ENCODE results near the gene LRRC40. TPM values are rescaled to one million over a fixed set of nuclear protein-coding genes. Genes with fewer than 3 reads are reported as not detected.

Gene LRRC40
- total RNA-seq, 3 donors from 2014 or later = 16.5 to 19.2 (median 16.9) TPM

- ATAC-seq = no peak
- Mint-ChIP-seq H3K36me3 (ENCODE audit: insufficient read depth) (no peaks in the 10 kb centered on the region), H3K27me3 (ENCODE audit: low read depth) (peaks cover 14% of the 10 kb centered on the region), H3K4me3 (no peak overlapping the region), H3K9me3 (no peaks in the 10 kb centered on the region), H3K4me1 (ENCODE audit: low read depth) (no peaks in the 10 kb centered on the region)
- no peak for DNase-seq
Observed at GRCh38 chr1:70115315-70115714, 90.1 kb downstream of the LRRC40 start.

DNA sequence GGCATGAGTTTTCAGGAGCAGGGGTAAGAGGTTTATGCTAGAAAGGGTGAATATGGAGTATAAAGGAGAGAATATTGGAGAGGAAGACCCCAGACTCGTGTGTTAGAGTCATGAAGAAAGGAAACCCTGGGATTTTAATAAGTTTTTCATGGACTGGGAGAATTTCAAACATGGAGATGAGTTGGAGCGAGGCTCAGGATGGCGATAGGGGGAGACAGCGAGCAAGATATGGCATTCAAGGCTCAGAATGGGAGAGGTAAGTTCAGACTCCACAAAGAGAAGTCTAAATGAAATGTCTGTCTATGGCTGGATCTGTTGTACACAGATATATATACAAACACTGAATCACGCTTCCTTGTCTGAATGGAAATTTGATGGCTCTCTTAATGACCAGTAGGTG lies 92.5 kb downstream of the LRRC40 start:
- ATAC-seq (no peak), DNase-seq (no peak)
- Mint-ChIP-seq H3K4me3 (no peak overlapping the region), H3K4me1 (ENCODE audit: low read depth) (no peaks in the 10 kb centered on the region), H3K36me3 (ENCODE audit: insufficient read depth) (no peaks in the 10 kb centered on the region), H3K27me3 (ENCODE audit: low read depth) (peaks cover 10% of the 10 kb centered on the region), H3K9me3 (no peaks in the 10 kb centered on the region)

DNA sequence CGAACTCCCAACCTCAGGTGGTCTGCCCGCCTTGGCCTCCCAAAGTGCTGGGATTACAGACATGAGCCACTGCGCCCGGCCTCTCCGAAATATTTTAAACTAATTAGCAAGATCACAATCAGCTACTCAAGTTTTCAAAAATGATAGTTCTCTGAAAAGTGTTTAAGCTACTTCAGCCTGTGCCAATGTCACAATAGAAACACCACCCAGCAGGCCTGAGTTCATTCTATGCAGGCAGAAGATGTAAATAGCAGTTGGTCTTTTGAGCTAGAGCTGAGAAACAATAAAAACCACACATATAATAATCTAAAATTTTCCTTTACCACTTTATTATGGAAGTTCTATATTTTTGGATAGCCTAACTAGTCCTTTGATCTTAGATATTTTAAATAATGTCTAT lies 96.1 kb downstream of the LRRC40 start:
- no peaks in the 10 kb centered on the region for H3K9me3 Mint-ChIP-seq
- no peak for ATAC-seq
- no peak for DNase-seq
- no peak overlapping the region for H3K4me3 Mint-ChIP-seq
- H3K36me3 Mint-ChIP-seq (ENCODE audit: insufficient read depth) = no peaks in the 10 kb centered on the region
- H3K4me1 Mint-ChIP-seq (ENCODE audit: low read depth) = no peaks in the 10 kb centered on the region
- H3K27me3 Mint-ChIP-seq (ENCODE audit: low read depth) = peaks cover 9% of the 10 kb centered on the region

- Mint-ChIP-seq H3K9me3 (no peaks in the 10 kb centered on the region), H3K4me1 (ENCODE audit: low read depth) (no peaks in the 10 kb centered on the region), H3K36me3 (ENCODE audit: insufficient read depth) (no peaks in the 10 kb centered on the region), H3K27me3 (ENCODE audit: low read depth) (peaks cover 2% of the 10 kb centered on the region), H3K4me3 (no peak overlapping the region)
- ATAC-seq (no peak), DNase-seq (no peak)
Observed at GRCh38 chr1:70103770-70104169, 101.6 kb downstream of the LRRC40 start.

DNA sequence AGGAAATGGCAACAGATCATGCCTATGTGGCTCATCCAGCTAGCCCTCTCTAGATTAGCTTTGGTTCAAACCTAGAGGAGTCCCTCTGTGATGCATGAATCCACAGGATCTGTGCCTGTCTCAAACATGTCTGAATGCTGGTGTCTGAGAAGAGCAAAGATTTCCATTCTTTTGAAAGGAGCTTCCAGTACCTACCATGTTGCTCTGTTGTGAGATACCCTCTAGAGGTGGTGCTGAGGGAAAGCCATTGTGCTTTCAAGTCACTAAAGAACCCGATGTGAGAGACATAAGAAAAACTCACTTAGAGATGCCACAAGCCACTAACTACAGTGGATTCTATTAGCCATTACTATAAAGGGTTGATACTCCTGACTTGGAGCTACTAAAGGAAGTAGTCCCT lies 103.6 kb downstream of the LRRC40 start:
- no peaks in the 10 kb centered on the region for H3K9me3 Mint-ChIP-seq
- H3K4me3 Mint-ChIP-seq = no peak overlapping the region
- H3K4me1 Mint-ChIP-seq (ENCODE audit: low read depth) = no peaks in the 10 kb centered on the region
- ATAC-seq = no peak
- DNase-seq = no peak
- H3K36me3 Mint-ChIP-seq (ENCODE audit: insufficient read depth) = no peaks in the 10 kb centered on the region
- H3K27me3 Mint-ChIP-seq (ENCODE audit: low read depth) = peaks cover 2% of the 10 kb centered on the region

- H3K4me1 Mint-ChIP-seq (ENCODE audit: low read depth) = no peaks in the 10 kb centered on the region
- H3K4me3 Mint-ChIP-seq = no peak overlapping the region
- H3K9me3 Mint-ChIP-seq = no peaks in the 10 kb centered on the region
- peaks cover 2% of the 10 kb centered on the region for H3K27me3 Mint-ChIP-seq (ENCODE audit: low read depth)
- no peaks in the 10 kb centered on the region for H3K36me3 Mint-ChIP-seq (ENCODE audit: insufficient read depth)
- ATAC-seq = no peak
- DNase-seq = no peak
Observed at GRCh38 chr1:70101231-70101630, 104.1 kb downstream of the LRRC40 start.

Other genes with a start within 250 kb of the LRRC40 start
- gene SRSF11, start 15.8 kb upstream of the LRRC40 start, total RNA-seq = 100 to 1,000 TPM; 147 to 157 (median 156) TPM
- 10 to 100 TPM; 24.7 to 26.9 (median 26.5) TPM for gene ANKRD13C, start 149.1 kb upstream of the LRRC40 start, total RNA-seq
- 10 to 100 TPM in 1 of 3 donors, 1 to 10 TPM in 2; 2.5 to 15.8 (median 5.1) TPM for gene CTH, start 205.7 kb upstream of the LRRC40 start, total RNA-seq

Data from activated T-cell treated with anti-CD3 and anti-CD28 coated beads, Interleukin-2, amount 50 U/mL, for 4 hours (primary cell).